ENCODE data around the gene AHNAK.
"Not testable (repeated sequence)": the region's sequence is repeated elsewhere in the genome, so short reads cannot be mapped to it uniquely, and the experiment has no call there.

AHNAK gene

DNA sequence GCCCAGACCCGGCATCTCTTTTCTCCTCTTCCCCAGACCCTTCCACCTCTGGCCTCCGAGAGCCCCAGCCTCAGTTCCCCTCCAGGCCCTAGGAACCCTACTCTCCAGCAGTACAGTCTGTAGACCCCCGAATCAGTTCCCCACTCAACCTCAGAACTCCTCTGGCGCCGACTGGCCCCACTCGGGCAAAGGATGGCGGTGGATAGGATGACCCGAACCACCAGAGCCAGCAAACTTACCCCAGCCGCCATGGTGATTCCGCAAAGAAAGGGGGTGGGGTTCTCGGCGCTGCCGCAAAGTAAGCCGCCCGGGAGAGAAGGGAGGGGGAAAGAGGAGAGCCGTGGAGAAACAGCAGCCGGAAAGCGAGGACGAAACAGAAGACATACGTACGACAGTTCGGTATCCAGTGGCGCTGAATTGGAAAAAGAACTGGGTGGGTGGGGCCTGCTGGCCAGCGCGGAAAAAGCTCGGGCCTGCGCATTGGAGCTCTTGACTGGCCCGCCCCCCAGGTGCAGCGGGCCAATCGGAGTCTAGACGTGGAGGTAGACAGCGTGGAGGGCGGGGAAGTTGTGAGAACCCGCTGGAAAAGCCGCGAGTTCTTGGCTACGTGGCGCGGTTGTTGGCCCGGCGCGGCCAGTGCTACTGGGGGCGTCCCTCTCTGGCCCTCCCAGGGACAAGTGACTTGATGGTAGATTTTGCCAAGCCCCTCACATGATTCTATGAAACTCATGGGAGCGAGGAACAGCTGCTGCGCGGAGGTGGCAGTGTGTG, 27.2 kb upstream of the AHNAK start, which contains the start of gene EEF1G:
Gene EEF1G (minus strand): TSS at position 300 of the 771 bp plus-strand sequence. CDS start 49 bp downstream, at position 251.
- TF ChIP-seq EZH2phosphoT487 (conservative IDR thresholded peaks at IDR 0.05; ENCODE audit: low read length): no peak
- TF ChIP-seq, protein P1, sequence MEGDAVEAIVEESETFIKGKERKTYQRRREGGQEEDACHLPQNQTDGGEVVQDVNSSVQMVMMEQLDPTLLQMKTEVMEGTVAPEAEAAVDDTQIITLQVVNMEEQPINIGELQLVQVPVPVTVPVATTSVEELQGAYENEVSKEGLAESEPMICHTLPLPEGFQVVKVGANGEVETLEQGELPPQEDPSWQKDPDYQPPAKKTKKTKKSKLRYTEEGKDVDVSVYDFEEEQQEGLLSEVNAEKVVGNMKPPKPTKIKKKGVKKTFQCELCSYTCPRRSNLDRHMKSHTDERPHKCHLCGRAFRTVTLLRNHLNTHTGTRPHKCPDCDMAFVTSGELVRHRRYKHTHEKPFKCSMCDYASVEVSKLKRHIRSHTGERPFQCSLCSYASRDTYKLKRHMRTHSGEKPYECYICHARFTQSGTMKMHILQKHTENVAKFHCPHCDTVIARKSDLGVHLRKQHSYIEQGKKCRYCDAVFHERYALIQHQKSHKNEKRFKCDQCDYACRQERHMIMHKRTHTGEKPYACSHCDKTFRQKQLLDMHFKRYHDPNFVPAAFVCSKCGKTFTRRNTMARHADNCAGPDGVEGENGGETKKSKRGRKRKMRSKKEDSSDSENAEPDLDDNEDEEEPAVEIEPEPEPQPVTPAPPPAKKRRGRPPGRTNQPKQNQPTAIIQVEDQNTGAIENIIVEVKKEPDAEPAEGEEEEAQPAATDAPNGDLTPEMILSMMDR (IDR thresholded peaks at IDR 0.05; ENCODE audit: insufficient read depth, low read length, poor library complexity, severe bottlenecking): no peak
- Histone ChIP-seq H2AFZ (ENCODE audit: low read depth, low read length, severe bottlenecking) (peak within 1 kb of the TSS; percentile 63), H3K36me3 (ENCODE audit: low read length) (peaks cover 19% of the 10 kb centered on the region), H3F3A (ENCODE audit: insufficient read depth) (no peaks in the 10 kb centered on the region), H3K27me3 (ENCODE audit: low read length) (no peaks in the 10 kb centered on the region), H4K20me1 (ENCODE audit: low read depth, low read length) (no peaks in the 10 kb centered on the region), H3K27ac (ENCODE audit: low read depth, low read length) (peak within 1 kb of the TSS; percentile 78), H3K4me3 (ENCODE audit: insufficient read depth, low read length, poor library complexity, severe bottlenecking) (peak within 1 kb of the TSS; percentile 97), H3K9me3 (ENCODE audit: insufficient read depth, low read length) (no peaks in the 10 kb centered on the region), H3K9me2 (replicated peaks; ENCODE audit: insufficient read depth, low read length) (no peaks in the 10 kb centered on the region), H3K4me2 (ENCODE audit: low read depth, low read length, poor library complexity, severe bottlenecking) (peak within 1 kb of the TSS; percentile 84), H3K79me2 (ENCODE audit: insufficient read depth, low read length) (peaks cover 57% of the 10 kb centered on the region), H3K9ac (ENCODE audit: low read length) (peak within 1 kb of the TSS; percentile 97)

- no peak for TF ChIP-seq EZH2phosphoT487 (conservative IDR thresholded peaks at IDR 0.05; ENCODE audit: low read length)
- TF ChIP-seq, protein P1 (IDR thresholded peaks at IDR 0.05; ENCODE audit: insufficient read depth, low read length, poor library complexity, severe bottlenecking): no peak
- H2AFZ ChIP-seq (ENCODE audit: low read depth, low read length, severe bottlenecking): peak overlapping the region; percentile 63
- H3K27ac ChIP-seq (ENCODE audit: low read depth, low read length): peak overlapping the region; percentile 78
- peak overlapping the region; percentile 97 for H3K9ac ChIP-seq (ENCODE audit: low read length)
- no peaks in the 10 kb centered on the region for H3K27me3 ChIP-seq (ENCODE audit: low read length)
- no peaks in the 10 kb centered on the region for H4K20me1 ChIP-seq (ENCODE audit: low read depth, low read length)
- peaks cover 19% of the 10 kb centered on the region for H3K36me3 ChIP-seq (ENCODE audit: low read length)
- no peaks in the 10 kb centered on the region for H3K9me3 ChIP-seq (ENCODE audit: insufficient read depth, low read length)
- peak overlapping the region; percentile 84 for H3K4me2 ChIP-seq (ENCODE audit: low read depth, low read length, poor library complexity, severe bottlenecking)
- no peaks in the 10 kb centered on the region for H3F3A ChIP-seq (ENCODE audit: insufficient read depth)
- peaks cover 57% of the 10 kb centered on the region for H3K79me2 ChIP-seq (ENCODE audit: insufficient read depth, low read length)
- H3K4me3 ChIP-seq (ENCODE audit: insufficient read depth, low read length, poor library complexity, severe bottlenecking): peak overlapping the region; percentile 97
- no peaks in the 10 kb centered on the region for H3K9me2 ChIP-seq (replicated peaks; ENCODE audit: insufficient read depth, low read length)
Measured at GRCh38 chr11:62573006-62573591, 26.5 kb upstream of the AHNAK start.

DNA sequence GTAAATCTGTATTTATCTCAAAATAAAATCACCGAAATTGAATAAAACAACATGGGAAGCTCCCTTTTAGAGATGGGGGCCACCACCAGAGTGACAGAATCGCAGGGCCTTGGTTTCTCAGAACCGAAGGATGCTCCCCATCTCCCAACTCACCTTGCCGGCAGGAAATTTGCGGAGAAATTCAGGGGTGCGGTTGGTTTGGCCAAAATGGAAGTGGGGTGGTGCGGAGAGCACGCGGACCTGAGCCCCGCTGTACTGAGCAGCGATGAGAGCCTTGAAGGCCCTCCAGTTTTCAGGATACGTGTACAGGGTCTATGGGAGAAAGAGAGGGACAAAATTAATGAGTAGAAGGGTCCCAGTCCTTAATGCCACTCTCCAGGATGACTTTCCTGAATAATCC, 25.8 kb upstream of the AHNAK start:
- Histone ChIP-seq H2AFZ (ENCODE audit: low read depth, low read length, severe bottlenecking) (no peak overlapping the region), H3K4me3 (ENCODE audit: insufficient read depth, low read length, poor library complexity, severe bottlenecking) (peak overlapping the region; percentile 97), H3K4me2 (ENCODE audit: low read depth, low read length, poor library complexity, severe bottlenecking) (peak overlapping the region; percentile 84), H3K9me3 (ENCODE audit: insufficient read depth, low read length) (no peaks in the 10 kb centered on the region), H3K9ac (ENCODE audit: low read length) (peak overlapping the region; percentile 97), H3K9me2 (replicated peaks; ENCODE audit: insufficient read depth, low read length) (no peaks in the 10 kb centered on the region), H3K27ac (ENCODE audit: low read depth, low read length) (peak overlapping the region; percentile 78; the same call in 1 of the 2 replicates), H3K36me3 (ENCODE audit: low read length) (peaks cover 19% of the 10 kb centered on the region), H3K27me3 (ENCODE audit: low read length) (no peaks in the 10 kb centered on the region), H4K20me1 (ENCODE audit: low read depth, low read length) (no peaks in the 10 kb centered on the region), H3K79me2 (ENCODE audit: insufficient read depth, low read length) (peaks cover 60% of the 10 kb centered on the region), H3F3A (ENCODE audit: insufficient read depth) (no peaks in the 10 kb centered on the region)
- TF ChIP-seq EZH2phosphoT487 (conservative IDR thresholded peaks at IDR 0.05; ENCODE audit: low read length): no peak
- TF ChIP-seq, protein P1 (IDR thresholded peaks at IDR 0.05; ENCODE audit: insufficient read depth, low read length, poor library complexity, severe bottlenecking): no peak

DNA sequence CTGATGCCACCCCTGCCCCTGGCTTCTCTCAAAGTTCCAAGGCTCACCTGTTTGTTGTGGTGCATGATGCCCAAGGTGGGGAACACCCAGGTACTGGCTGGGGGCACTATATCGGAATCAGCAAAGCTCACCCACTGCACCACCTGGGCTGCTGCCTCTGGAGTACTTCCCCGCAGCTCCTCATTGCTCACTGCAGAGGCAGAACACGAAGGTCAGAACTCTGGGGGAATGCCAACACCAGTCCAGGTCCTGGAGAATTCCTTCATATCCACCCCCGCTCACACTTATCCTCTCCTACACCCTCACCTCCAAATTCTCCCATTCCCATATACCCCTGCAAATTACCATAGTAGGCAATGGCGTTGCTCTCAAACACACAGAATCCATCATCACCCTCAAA, 24.9 kb upstream of the AHNAK start:
- Histone ChIP-seq H3K4me2 (ENCODE audit: low read depth, low read length, poor library complexity, severe bottlenecking) (peak overlapping the region; percentile 84), H3K36me3 (ENCODE audit: low read length) (peaks cover 19% of the 10 kb centered on the region), H3K79me2 (ENCODE audit: insufficient read depth, low read length) (peaks cover 65% of the 10 kb centered on the region)
- not testable (repeated sequence) for H4K20me1 ChIP-seq (ENCODE audit: low read depth, low read length); H3F3A ChIP-seq (ENCODE audit: insufficient read depth); H2AFZ ChIP-seq (ENCODE audit: low read depth, low read length, severe bottlenecking); H3K4me3 ChIP-seq (ENCODE audit: insufficient read depth, low read length, poor library complexity, severe bottlenecking); H3K9ac ChIP-seq (ENCODE audit: low read length); H3K27ac ChIP-seq (ENCODE audit: low read depth, low read length); H3K9me3 ChIP-seq (ENCODE audit: insufficient read depth, low read length); H3K9me2 ChIP-seq (replicated peaks; ENCODE audit: insufficient read depth, low read length); H3K27me3 ChIP-seq (ENCODE audit: low read length)

DNA sequence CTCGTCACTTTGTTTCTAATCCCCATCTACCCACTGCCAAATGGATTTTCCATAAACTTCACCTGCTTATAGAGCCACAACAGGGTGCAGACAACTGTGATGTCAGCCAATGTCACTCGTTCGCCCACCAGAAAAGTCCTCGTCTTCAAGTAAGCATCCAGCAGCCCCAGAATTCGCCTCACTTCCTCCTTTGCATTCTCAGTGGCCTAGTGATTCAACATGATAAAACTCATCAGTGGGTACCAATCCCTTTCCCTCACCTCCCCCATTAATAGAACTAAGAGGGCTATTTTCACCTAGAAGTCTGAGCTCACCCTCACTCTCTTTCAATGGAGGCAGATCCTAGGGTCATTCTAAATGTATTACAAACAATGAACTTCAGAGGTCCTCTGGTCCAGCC, 24.3 kb upstream of the AHNAK start:
- not testable (repeated sequence) for H3K4me3 ChIP-seq (ENCODE audit: insufficient read depth, low read length, poor library complexity, severe bottlenecking); H3K27me3 ChIP-seq (ENCODE audit: low read length); H3K9me2 ChIP-seq (replicated peaks; ENCODE audit: insufficient read depth, low read length); H3K4me2 ChIP-seq (ENCODE audit: low read depth, low read length, poor library complexity, severe bottlenecking); H2AFZ ChIP-seq (ENCODE audit: low read depth, low read length, severe bottlenecking); H3K9ac ChIP-seq (ENCODE audit: low read length); H3K27ac ChIP-seq (ENCODE audit: low read depth, low read length); H3K9me3 ChIP-seq (ENCODE audit: insufficient read depth, low read length); H3F3A ChIP-seq (ENCODE audit: insufficient read depth); H4K20me1 ChIP-seq (ENCODE audit: low read depth, low read length)
- H3K79me2 ChIP-seq (ENCODE audit: insufficient read depth, low read length): peaks cover 68% of the 10 kb centered on the region
- H3K36me3 ChIP-seq (ENCODE audit: low read length): peaks cover 24% of the 10 kb centered on the region
